ENCODE results near the gene TMOD3.

DNA sequence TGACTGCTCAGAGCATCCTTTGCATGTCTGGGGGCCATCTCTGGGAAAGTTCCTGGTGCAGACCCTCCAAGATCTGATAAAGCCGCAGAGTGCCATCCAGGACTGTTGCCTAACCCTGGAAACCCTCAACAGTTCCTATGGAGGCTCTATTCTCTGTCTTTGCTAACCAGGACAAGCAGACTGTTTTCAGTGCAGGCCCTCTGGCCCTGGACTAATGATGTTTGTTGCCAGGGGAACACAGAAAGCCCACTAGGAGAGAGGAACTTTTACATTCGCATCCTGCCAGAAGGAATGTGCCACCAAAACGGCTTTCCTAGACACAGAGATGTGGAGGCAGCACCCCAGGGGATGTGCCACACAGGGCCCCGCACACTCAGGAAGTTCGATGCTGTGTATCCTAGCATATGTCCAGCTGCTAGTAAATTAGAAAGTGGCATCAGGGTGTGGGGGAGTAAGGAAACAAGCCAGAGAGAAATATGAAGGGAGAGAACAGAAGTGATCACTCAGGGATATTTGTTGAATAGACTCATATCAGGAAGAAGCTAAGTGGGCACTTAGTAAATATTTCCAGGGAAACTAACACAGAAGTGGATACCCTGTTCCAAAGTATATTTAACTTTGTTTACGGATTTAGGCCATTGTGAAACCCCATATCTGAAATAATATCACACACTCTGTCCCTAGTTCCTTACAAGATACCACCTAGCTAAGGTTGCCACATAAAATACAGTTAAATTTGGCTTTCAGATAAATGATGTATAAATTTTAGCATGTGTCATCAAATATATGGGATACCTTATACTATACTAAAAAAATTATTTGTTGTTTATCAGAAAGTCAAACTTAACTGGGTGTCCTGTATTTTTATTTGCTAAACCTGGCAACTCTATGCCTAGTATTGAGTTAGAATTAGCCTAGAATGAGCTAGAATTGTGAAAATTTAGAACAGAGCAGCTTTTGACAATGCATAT, 29.9 kb upstream of the TMOD3 start:
- TF ChIP-seq POLR2AphosphoS5 (IDR thresholded peaks at IDR 0.05; ENCODE audit: borderline replicate concordance, low read depth, low read length) (no peak), EZH2 (IDR thresholded peaks at IDR 0.05) (no peak), FOXP2 (optimal IDR thresholded peaks at IDR 0.05; ENCODE audit: control extremely low read depth, extremely low read length, insufficient read depth) (no peak)
